HG03342 (cell line): Measurements from ENCODE around the gene AKR1C2.
"Not testable (repeated sequence)": the region's sequence is repeated elsewhere in the genome, so short reads cannot be mapped to it uniquely, and the experiment has no call there.

Source experiments
- ATAC-seq: cut with Tn5 transposase; IDR thresholded peaks from one replicate; pipeline ENCODE4 v1.9.1; 2021; ENCODE audit warnings: mild to moderate bottlenecking, moderate library complexity; ENCODE audit not compliant: unreplicated experiment

The AKR1C2 gene

GRCh38 chr10:5003127-5004029 lies at the start of gene AKR1C2:
AKR1C2 (minus strand) TSS chr10:5003857; CDS start chr10:5003835, 22 bp downstream.
- ATAC-seq = not testable (repeated sequence)

GRCh38 chr10:5052951-5053500 lies 49.4 kb upstream of the AKR1C2 start:
- not testable (repeated sequence) for ATAC-seq

- ATAC-seq = no peak
Observed at GRCh38 chr10:5047912-5048628, 44.4 kb upstream of the AKR1C2 start.

- not testable (repeated sequence) for ATAC-seq
Observed at GRCh38 chr10:5047055-5047454, 43.4 kb upstream of the AKR1C2 start.

GRCh38 chr10:5046410-5046809 lies 42.8 kb upstream of the AKR1C2 start:
- ATAC-seq = no peak

GRCh38 chr10:5045095-5045494 lies 41.4 kb upstream of the AKR1C2 start:
- ATAC-seq = no peak

GRCh38 chr10:5043716-5044115 lies 40.1 kb upstream of the AKR1C2 start:
- ATAC-seq = no peak

- ATAC-seq = no peak
Observed at GRCh38 chr10:5042922-5043321, 39.3 kb upstream of the AKR1C2 start.

GRCh38 chr10:5041471-5042023 lies 37.9 kb upstream of the AKR1C2 start:
- ATAC-seq = no peak

- no peak for ATAC-seq
Observed at GRCh38 chr10:5040781-5041470, 37.3 kb upstream of the AKR1C2 start.

- no peak for ATAC-seq
Observed at GRCh38 chr10:5040010-5040673, 36.5 kb upstream of the AKR1C2 start.

- ATAC-seq = no peak
Observed at GRCh38 chr10:5038733-5039132, 35.1 kb upstream of the AKR1C2 start.

GRCh38 chr10:5038101-5038500 lies 34.4 kb upstream of the AKR1C2 start:
- no peak for ATAC-seq

GRCh38 chr10:5036511-5036910 lies 32.9 kb upstream of the AKR1C2 start:
- ATAC-seq = no peak

GRCh38 chr10:5035356-5035755 lies 31.7 kb upstream of the AKR1C2 start:
- no peak for ATAC-seq

- no peak for ATAC-seq
Observed at GRCh38 chr10:5034588-5034987, 30.9 kb upstream of the AKR1C2 start.

GRCh38 chr10:5033061-5033778 lies 29.6 kb upstream of the AKR1C2 start:
- no peak for ATAC-seq

GRCh38 chr10:5032444-5032843 lies 28.8 kb upstream of the AKR1C2 start:
- ATAC-seq = not testable (repeated sequence)

GRCh38 chr10:5031588-5031987 lies 27.9 kb upstream of the AKR1C2 start:
- ATAC-seq = not testable (repeated sequence)

GRCh38 chr10:5030989-5031388 lies 27.3 kb upstream of the AKR1C2 start:
- ATAC-seq = no peak
